Natural killer cell (primary cell): Measurements from ENCODE around the gene GMPPA. TPM values are rescaled to one million over a fixed set of nuclear protein-coding genes. Genes with fewer than 3 reads are reported as not detected.

ENCODE experiments used
- ATAC-seq, 3 donors: fragments of 150-1000 bp in 2 of 3; fragments of 200-7000 bp in 1 of 3; cut with Tn5 transposase; 1 replicate in 1 of 3; 2 replicates in 2 of 3; pipeline ENCODE4 v1.10.0; 2021; ENCODE audit warnings: mild to moderate bottlenecking in 2 of 3, moderate library complexity in 2 of 3
- DNase-seq, 2 donors: peaks; one replicate each; pipeline versions ENCODE4 v3.0.0 to v3.0.0-alpha.2; 2013 to 2021; ENCODE audit warnings: mixed read lengths in 1 of 2
- H3K27ac ChIP-seq: one replicate; pipeline ENCODE4 v1.5.1; 2013; ENCODE audit warnings: mild to moderate bottlenecking, low read length
- H3K27me3 ChIP-seq: one replicate; pipeline ENCODE4 v1.6.1; 2013; ENCODE audit warnings: low read length; ENCODE audit not compliant: control insufficient read depth, insufficient read depth
- H3K36me3 ChIP-seq: one replicate; pipeline ENCODE4 v1.6.1; 2013; ENCODE audit warnings: low read length; ENCODE audit not compliant: control insufficient read depth, insufficient read depth
- H3K4me1 ChIP-seq: one replicate; pipeline ENCODE4 v1.6.1; 2013; ENCODE audit warnings: low read length; ENCODE audit not compliant: control insufficient read depth, insufficient read depth
- H3K4me3 ChIP-seq: one replicate; pipeline ENCODE4 v1.5.1; 2013; ENCODE audit warnings: low read length
- H3K9me3 ChIP-seq: one replicate; pipeline ENCODE4 v1.6.1; 2013; ENCODE audit warnings: low read length; ENCODE audit not compliant: control insufficient read depth, insufficient read depth
- H3K27ac Mint-ChIP-seq, 2 donors: one replicate each; pipeline ENCODE4 v1.8.0; 2022; ENCODE audit warnings: mild to moderate bottlenecking in 2 of 2, mixed read lengths in 2 of 2, moderate library complexity in 1 of 2
- H3K27me3 Mint-ChIP-seq, 2 donors: one replicate each; pipeline ENCODE4 v1.8.0; 2022; ENCODE audit warnings: low read depth in 2 of 2, mixed read lengths in 2 of 2
- H3K36me3 Mint-ChIP-seq: one replicate; pipeline ENCODE4 v1.8.0; 2022; ENCODE audit warnings: mixed read lengths
- H3K4me1 Mint-ChIP-seq, 2 donors: one replicate each; pipeline ENCODE4 v1.8.0; 2022; ENCODE audit warnings: mixed read lengths in 2 of 2
- H3K4me3 Mint-ChIP-seq: one replicate; pipeline ENCODE4 v1.8.0; 2022; ENCODE audit warnings: mild to moderate bottlenecking, moderate library complexity, mixed read lengths
- H3K9me3 Mint-ChIP-seq, 2 donors: one replicate each; pipeline ENCODE4 v1.8.0; 2022; ENCODE audit warnings: mixed read lengths in 2 of 2
- WGBS: methylation state at CpG from one replicate; pipeline ENCODE4 v1.1.7; 2013; ENCODE audit warnings: missing lambda C conversion rate; ENCODE audit not compliant: insufficient coverage; 5-methylcytosine and 5-hydroxymethylcytosine counted together
- intact Hi-C: fragments of 100-400 bp; cut with micrococcal nuclease; formaldehyde crosslinking; loops from one replicate; pipeline ENCODE4 v1.14.2; 2022
- total RNA-seq, 4 donors: library from RNA; stranded (reverse); fragments of 120-200 nt in 1 of 4; gene quantifications; one replicate each; pipeline versions ENCODE4 v1.2.3 to v1.2.4, GENCODE V29; 2013 to 2022
- TF ChIP-seq, protein P1 (sequence below): fragments of 200-600 bp; IDR thresholded peaks from one replicate; pipeline ENCODE4 v1.8.0; 2022; ENCODE audit warnings: antibody characterized with exemption

Gene GMPPA
- total RNA-seq, 3 donors from 2014 or later (not counting 1 experiment from before 2014, with no cell fraction given), result 27.6 to 36.3 (median 33.8) TPM

- no peak overlapping the region for H3K4me3 ChIP-seq
- no peak for DNase-seq
- Mint-ChIP-seq H3K4me1 (peaks cover 8 to 28% of the 10 kb centered on the region in 2 donors), H3K4me3 (no peak overlapping the region), H3K27ac (no peak overlapping the region), H3K36me3 (no peaks in the 10 kb centered on the region), H3K9me3 (no peaks in the 10 kb centered on the region), H3K27me3 (peaks cover 39 to 59% of the 10 kb centered on the region in 2 donors)
- TF ChIP-seq, protein P1, sequence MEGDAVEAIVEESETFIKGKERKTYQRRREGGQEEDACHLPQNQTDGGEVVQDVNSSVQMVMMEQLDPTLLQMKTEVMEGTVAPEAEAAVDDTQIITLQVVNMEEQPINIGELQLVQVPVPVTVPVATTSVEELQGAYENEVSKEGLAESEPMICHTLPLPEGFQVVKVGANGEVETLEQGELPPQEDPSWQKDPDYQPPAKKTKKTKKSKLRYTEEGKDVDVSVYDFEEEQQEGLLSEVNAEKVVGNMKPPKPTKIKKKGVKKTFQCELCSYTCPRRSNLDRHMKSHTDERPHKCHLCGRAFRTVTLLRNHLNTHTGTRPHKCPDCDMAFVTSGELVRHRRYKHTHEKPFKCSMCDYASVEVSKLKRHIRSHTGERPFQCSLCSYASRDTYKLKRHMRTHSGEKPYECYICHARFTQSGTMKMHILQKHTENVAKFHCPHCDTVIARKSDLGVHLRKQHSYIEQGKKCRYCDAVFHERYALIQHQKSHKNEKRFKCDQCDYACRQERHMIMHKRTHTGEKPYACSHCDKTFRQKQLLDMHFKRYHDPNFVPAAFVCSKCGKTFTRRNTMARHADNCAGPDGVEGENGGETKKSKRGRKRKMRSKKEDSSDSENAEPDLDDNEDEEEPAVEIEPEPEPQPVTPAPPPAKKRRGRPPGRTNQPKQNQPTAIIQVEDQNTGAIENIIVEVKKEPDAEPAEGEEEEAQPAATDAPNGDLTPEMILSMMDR, result no peak
- H3K27ac ChIP-seq, result no peak overlapping the region
- 21% methylated on average over 13 of the region's 15 CpGs for WGBS
- intact Hi-C loops, result no loop called here
- H3K27me3 ChIP-seq, result peaks cover 41% of the 10 kb centered on the region
- H3K9me3 ChIP-seq, result no peaks in the 10 kb centered on the region
- no peak for ATAC-seq
- H3K4me1 ChIP-seq, result peaks cover 12% of the 10 kb centered on the region
- H3K36me3 ChIP-seq, result peaks cover 5% of the 10 kb centered on the region
These were observed 13.0 kb downstream of the GMPPA start for GRCh38 chr2:219511547-219512325.

DNA sequence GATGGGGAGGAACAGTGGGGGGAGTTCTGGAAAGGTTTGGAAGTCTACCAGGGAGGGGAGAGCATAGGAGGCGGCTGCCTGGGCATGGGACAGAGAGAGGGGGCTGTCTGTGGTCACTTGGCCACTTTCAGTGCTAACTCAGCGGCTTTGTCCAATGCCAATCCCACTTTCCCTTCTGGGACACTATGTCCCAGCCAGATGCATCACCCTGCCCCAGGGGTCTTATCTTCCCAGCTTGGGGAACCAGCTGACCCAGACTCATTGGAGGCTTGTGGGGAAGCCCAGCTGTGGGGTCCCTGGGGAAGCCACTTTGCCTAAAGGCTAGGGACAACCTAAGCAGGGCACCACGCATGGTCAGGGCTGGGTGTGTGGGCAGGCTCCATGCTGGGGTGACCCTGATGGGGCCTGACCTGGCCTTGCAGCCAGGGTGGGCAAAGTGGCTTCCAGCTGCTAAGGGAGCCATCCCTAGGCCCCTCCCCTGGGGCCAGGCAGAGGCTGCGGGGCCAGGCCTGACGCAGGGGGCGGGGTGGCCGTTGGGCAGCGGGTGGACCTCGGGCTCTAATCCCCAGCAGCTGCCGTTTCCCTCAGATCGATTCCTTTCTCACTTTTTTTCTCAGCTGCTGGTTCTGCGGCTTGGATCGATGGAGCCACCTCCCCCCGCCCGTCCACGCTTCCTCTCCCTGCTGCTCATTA, 14.0 kb downstream of the GMPPA start:
- Histone ChIP-seq H3K4me1 (peaks cover 12% of the 10 kb centered on the region), H3K9me3 (no peaks in the 10 kb centered on the region), H3K36me3 (no peaks in the 10 kb centered on the region), H3K27me3 (peaks cover 41% of the 10 kb centered on the region), H3K27ac (no peak overlapping the region), H3K4me3 (no peak overlapping the region)
- intact Hi-C loops, result no loop called here
- peaks cover 44 to 66% of the 10 kb centered on the region in 2 donors for H3K27me3 Mint-ChIP-seq
- no peaks in the 10 kb centered on the region for H3K9me3 Mint-ChIP-seq
- H3K4me3 Mint-ChIP-seq, result no peak overlapping the region
- TF ChIP-seq, protein P1, result no peak
- no peak overlapping the region for H3K27ac Mint-ChIP-seq
- no peaks in the 10 kb centered on the region for H3K36me3 Mint-ChIP-seq
- peaks cover 8 to 28% of the 10 kb centered on the region in 2 donors for H3K4me1 Mint-ChIP-seq
- 14% methylated on average over 16 of the region's 16 CpGs for WGBS
- DNase-seq, result no peak
- ATAC-seq, result no peak

GRCh38 chr2:219513787-219514186, 15.1 kb downstream of the GMPPA start:
- no peak overlapping the region for H3K4me3 ChIP-seq
- no peaks in the 10 kb centered on the region for H3K36me3 Mint-ChIP-seq
- ATAC-seq (no peak), DNase-seq (no peak)
- H3K27me3 Mint-ChIP-seq, result peaks cover 52 to 72% of the 10 kb centered on the region in 2 donors
- H3K4me1 Mint-ChIP-seq, result peaks cover 8 to 28% of the 10 kb centered on the region in 2 donors
- H3K27ac Mint-ChIP-seq, result no peak overlapping the region
- H3K36me3 ChIP-seq, result no peaks in the 10 kb centered on the region
- TF ChIP-seq, protein P1, result no peak
- H3K9me3 Mint-ChIP-seq, result no peaks in the 10 kb centered on the region
- H3K9me3 ChIP-seq, result no peaks in the 10 kb centered on the region
- peaks cover 12% of the 10 kb centered on the region for H3K4me1 ChIP-seq
- WGBS, result 2% methylated on average over 3 of the region's 4 CpGs
- H3K27me3 ChIP-seq, result peaks cover 41% of the 10 kb centered on the region
- no peak overlapping the region for H3K27ac ChIP-seq
- no peak overlapping the region for H3K4me3 Mint-ChIP-seq
- intact Hi-C loops, result no loop called here
